ENCODE results near the gene TSPAN31.

TSPAN31 gene

DNA sequence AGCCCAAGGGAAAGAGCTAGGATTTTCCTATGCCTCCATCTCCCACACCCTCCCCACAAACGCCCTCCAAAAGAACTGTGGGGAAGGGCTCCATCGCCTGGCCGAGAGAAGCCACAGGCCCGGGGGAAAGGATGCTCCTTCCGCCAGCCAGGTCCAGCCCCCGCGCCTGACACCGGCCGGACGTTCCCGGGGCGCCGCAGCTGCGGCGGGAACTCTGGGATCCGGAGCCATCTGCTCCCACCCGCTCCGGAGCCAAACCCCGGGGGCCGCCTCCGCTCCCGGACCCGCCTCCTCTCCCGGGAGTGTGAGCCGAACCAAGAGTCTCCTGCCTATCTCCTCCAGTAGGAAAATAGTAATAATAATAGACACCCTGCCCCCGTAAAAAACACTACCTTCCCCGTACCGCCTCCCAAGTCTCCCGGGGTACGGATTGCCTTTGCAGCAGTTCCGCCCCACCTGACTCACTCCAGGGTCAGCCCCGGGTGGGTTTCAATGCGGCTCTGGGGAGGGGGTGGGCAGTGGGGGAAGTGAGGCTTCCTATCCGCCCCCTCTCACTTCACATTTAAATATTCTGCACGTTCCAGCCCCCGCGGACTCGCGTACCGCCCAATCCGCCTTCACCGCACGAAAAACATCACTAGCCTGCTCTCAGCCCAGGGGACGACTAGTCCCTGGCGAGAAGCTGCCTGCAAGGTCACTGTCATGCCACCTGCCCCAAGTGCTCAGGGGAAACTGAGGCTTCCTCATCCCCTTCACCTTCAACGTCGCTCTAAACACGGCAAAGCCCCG lies 8.7 kb upstream of the TSPAN31 start:
- Mint-ChIP-seq H3K27ac (no peak overlapping the region), H3K4me1 (ENCODE audit: low read depth) (peaks cover 20% of the 10 kb centered on the region), H3K4me3 (no peak overlapping the region)

DNA sequence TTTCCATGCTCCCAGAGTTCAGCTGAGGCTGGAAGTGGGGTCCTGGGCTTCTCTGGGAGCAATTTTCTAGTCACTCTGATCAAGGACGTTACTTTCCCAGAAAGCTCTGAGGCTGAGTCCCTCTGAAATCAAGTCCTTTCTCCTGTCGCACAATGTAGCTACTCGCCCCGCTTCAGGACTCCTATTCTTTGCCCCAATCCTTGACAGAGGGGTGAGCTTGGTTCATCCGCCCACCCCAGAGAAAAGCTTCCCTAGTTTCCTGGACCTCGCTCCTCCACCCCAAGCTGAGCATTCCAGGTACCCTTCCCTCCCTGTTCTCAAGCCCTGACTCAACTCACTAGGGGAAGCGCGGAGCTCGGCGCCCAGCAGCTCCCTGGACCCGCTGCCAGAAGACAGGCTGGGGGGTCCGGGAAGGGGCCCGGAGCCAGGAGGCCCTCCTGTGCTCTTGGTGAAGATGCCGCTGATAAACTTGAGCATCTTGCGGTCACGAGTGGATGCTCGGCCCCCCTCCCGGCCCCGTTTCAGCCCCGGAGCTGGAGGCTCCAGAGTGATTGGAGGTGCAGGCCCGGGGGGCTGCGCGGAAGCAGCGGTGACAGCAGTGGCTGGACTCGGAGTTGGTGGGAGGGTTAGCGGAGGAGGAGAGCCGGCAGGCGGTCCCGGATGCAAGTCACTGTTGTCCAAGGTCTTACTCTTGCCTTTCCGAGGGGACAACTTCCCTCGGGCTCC lies 7.9 kb upstream of the TSPAN31 start:
- no peaks in the 10 kb centered on the region for H3K27me3 Mint-ChIP-seq
- peaks cover 28% of the 10 kb centered on the region for H3K4me1 Mint-ChIP-seq (ENCODE audit: low read depth)
- no peak overlapping the region for H3K4me3 Mint-ChIP-seq
- H3K9me3 Mint-ChIP-seq = no peaks in the 10 kb centered on the region
- H3K36me3 Mint-ChIP-seq (ENCODE audit: low read depth) = peaks cover 52% of the 10 kb centered on the region
- intact Hi-C loops (cut with micrococcal nuclease) = no loop called here
- H3K27ac Mint-ChIP-seq = no peak overlapping the region

More for the DNA sequence above, 8.7 kb upstream of the TSPAN31 start:
- no peaks in the 10 kb centered on the region for H3K9me3 Mint-ChIP-seq
- peaks cover 60% of the 10 kb centered on the region for H3K36me3 Mint-ChIP-seq (ENCODE audit: low read depth)
- no peaks in the 10 kb centered on the region for H3K27me3 Mint-ChIP-seq
- intact Hi-C loops (cut with micrococcal nuclease) = no loop called here

DNA sequence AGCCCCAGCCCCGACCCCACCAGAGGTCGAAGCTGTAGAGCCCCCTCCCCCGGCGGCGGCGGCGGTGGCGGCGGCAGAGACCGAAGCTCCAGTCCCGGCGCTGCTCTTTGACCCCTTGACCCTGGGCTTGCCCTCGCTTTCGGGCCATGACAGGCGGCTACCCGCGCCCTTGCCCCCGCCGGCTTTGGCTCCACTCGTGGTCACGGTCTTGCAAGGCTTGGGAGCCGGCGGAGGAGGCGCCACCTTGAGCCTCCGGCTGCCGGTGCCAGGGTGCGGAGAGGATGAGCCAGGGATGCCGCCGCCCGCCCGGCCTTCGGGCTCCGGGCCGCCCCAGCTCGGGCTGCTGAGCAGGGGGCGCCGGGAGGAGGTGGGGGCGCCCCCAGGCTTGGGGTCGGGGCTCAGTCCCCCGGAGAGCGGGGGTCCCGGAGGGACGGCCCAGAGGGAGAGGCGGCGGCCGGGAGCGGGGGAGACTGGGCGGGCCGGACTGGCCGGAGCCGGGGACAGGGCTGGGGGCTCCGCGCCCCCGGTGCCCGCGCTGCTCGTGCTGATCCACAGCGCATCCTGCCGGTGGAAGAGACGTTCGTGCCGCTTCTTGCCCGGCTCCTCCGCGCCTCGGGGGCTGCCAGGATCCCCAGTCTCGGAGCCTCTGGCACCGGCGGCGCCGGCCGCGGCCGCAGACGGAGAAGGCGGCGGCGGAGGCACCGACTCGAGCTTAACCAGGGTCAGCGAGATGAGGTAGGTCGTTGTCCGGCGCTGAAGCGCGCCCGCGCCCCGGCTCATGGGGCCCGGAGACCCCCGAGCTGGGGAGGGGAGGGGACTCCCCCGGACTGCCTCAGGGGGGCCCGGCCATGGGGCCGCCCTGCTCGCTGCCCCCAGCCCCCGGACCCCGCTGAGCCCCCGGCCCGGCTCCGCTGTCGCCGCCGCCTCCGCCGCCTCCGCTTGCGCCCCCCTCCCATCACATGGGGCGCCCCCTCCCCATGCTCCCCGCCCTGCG lies 7.1 kb upstream of the TSPAN31 start:
- H3K4me1 Mint-ChIP-seq (ENCODE audit: low read depth) = peaks cover 35% of the 10 kb centered on the region

GRCh38 chr12:57738661-57739237 lies 6.1 kb upstream of the TSPAN31 start, which contains the start of gene AGAP2:
Gene AGAP2 (minus strand): TSS chr12:57738742. CDS start chr12:57738246, 496 bp downstream.
- no peaks in the 10 kb centered on the region for H3K27me3 Mint-ChIP-seq
- H3K4me3 Mint-ChIP-seq = no peak within 1 kb of the TSS
- H3K36me3 Mint-ChIP-seq (ENCODE audit: low read depth) = peaks cover 34% of the 10 kb centered on the region
- peaks cover 35% of the 10 kb centered on the region for H3K4me1 Mint-ChIP-seq (ENCODE audit: low read depth)
- H3K27ac Mint-ChIP-seq = no peak within 1 kb of the TSS
- H3K9me3 Mint-ChIP-seq = no peaks in the 10 kb centered on the region
- intact Hi-C loops (cut with micrococcal nuclease) = no loop called here

More for the DNA sequence above, 7.1 kb upstream of the TSPAN31 start:
- intact Hi-C loops (cut with micrococcal nuclease) = no loop called here
- Mint-ChIP-seq H3K27ac (no peak overlapping the region), H3K36me3 (ENCODE audit: low read depth) (peaks cover 44% of the 10 kb centered on the region), H3K4me3 (no peak overlapping the region), H3K27me3 (no peaks in the 10 kb centered on the region), H3K9me3 (no peaks in the 10 kb centered on the region)

DNA sequence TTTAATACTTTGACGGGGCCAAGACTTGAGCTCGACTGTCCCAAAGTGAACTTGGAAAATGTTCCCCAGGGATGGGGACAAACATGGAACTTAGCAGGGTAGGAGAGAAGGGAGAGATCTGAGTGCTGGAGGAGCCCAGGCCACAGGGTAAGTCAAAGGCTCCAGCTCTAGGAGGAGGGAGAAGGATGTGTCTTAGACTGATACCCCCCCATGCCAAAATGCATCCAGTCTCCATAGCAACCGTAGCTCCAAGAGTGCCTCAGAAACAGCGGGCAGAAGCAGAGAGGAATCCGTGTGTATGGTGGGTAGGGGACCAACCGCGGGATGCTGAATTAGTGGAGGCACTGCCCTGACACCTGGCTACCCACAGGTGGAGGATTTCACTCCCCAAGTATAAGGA lies 5.5 kb upstream of the TSPAN31 start:
- H3K9me3 Mint-ChIP-seq = no peaks in the 10 kb centered on the region
- peaks cover 27% of the 10 kb centered on the region for H3K36me3 Mint-ChIP-seq (ENCODE audit: low read depth)
- H3K27ac Mint-ChIP-seq = no peak overlapping the region
- H3K4me3 Mint-ChIP-seq = no peak overlapping the region
- peaks cover 41% of the 10 kb centered on the region for H3K4me1 Mint-ChIP-seq (ENCODE audit: low read depth)
- H3K27me3 Mint-ChIP-seq = no peaks in the 10 kb centered on the region
- intact Hi-C loops (cut with micrococcal nuclease) = no loop called here

- Mint-ChIP-seq H3K27me3 (no peaks in the 10 kb centered on the region), H3K4me3 (peak overlapping the region; percentile 10), H3K27ac (no peak overlapping the region), H3K9me3 (no peaks in the 10 kb centered on the region), H3K36me3 (ENCODE audit: low read depth) (peaks cover 24% of the 10 kb centered on the region), H3K4me1 (ENCODE audit: low read depth) (peaks cover 43% of the 10 kb centered on the region)
- intact Hi-C loops (cut with micrococcal nuclease) = loop anchor here (5.0 kb wide), 1 partner anchor 158 kb away; no protein-coding TSS in a partner anchor
Measured at GRCh38 chr12:57739914-57740538, 4.8 kb upstream of the TSPAN31 start.

DNA sequence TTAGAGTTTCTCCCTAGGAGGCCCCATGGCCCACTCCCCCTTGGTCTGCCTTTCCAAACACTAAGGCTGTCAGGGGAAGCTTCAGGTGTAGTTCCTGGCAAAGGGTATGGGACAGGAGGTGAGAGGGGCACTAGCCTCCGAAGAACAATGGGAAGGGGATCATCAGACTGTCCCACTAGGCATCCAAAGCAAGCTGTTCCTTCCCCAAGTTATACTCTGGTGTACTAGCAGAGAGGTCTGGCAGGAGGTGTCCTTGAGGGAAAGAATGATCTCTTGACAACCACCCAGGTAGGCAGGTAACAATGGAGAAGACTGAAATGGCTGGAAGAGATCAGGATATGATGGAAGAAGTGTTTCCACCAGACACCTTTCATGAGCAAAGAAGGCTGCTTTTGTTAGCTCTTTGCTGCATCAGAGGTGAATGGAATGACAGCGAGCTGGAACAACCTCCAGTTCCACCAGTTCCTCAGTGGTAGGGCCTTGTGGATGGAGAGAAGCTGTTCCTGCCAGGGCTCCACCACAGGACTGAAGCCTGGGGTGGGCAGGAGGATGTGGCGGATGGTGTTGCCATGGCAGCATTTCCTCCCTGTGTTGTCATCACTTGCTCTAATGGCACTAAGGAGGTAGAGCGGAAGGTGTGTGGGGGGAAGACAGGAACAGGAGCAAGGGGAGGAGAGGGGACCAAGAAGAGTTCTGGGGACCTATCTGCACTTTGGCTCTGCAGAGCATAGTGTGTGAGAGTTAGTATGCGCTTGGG lies 4.0 kb upstream of the TSPAN31 start:
- H3K36me3 Mint-ChIP-seq (ENCODE audit: low read depth) = peaks cover 25% of the 10 kb centered on the region
- H3K9me3 Mint-ChIP-seq = no peaks in the 10 kb centered on the region
- peak overlapping the region; percentile 84 for H3K27ac Mint-ChIP-seq
- H3K4me1 Mint-ChIP-seq (ENCODE audit: low read depth) = peaks cover 49% of the 10 kb centered on the region
- peak overlapping the region; percentile 85 for H3K4me3 Mint-ChIP-seq
- intact Hi-C loops (cut with micrococcal nuclease) = loop anchor here (5.0 kb wide), 1 partner anchor 159 kb away; no protein-coding TSS in a partner anchor
- H3K27me3 Mint-ChIP-seq = no peaks in the 10 kb centered on the region

GRCh38 chr12:57741413-57741789 lies 3.4 kb upstream of the TSPAN31 start:
- Mint-ChIP-seq H3K4me1 (ENCODE audit: low read depth) (peaks cover 55% of the 10 kb centered on the region), H3K4me3 (peak overlapping the region; percentile 85), H3K36me3 (ENCODE audit: low read depth) (peaks cover 26% of the 10 kb centered on the region), H3K9me3 (no peaks in the 10 kb centered on the region), H3K27ac (peak overlapping the region; percentile 84), H3K27me3 (no peaks in the 10 kb centered on the region)
- intact Hi-C loops (cut with micrococcal nuclease) = loop anchor here (5.0 kb wide), 1 partner anchor 159 kb away; no protein-coding TSS in a partner anchor

DNA sequence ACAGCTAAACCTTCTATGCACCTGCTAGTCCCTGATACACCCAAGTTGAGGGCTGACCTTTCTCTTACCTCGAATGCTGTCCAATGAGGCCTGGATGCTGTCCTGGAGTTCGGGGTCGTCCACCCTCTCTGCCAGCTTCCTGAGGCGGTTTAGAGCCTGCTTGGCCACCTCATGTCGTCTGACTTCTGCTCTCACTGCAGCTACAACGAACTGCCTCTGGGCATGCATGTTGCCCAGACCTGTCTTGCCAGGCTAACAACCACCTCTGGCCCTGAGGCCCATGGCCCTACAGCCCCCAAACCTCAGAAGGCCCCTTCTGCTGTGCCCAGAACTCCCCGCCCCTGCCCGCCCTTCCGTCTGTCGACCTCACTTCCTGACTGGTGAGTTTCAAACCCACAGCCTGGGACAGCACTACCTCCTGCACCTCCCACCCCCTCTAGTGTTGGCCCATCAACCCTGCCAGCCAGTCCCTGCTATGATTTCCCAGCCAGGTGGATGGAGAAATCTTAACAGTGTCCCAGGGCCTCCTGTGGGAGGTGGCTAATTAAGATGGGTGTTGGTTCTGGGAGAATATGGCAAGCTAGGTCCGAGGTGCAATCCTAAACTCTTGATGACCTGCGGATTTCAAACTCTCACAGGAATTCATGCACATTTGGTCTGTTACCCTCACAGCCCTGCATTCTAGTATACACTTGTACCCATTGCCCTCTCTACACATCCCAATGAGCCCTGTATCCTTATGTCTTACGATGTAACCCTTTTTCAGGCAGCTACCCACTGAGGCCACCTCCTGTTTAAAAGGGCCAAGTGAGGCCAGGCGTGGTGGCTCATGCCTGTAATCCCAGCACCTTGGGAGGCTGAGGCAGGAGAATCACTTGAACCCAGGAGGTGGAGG lies 2.7 kb upstream of the TSPAN31 start:
- peak overlapping the region; percentile 85 for H3K4me3 Mint-ChIP-seq
- peak overlapping the region; percentile 84 for H3K27ac Mint-ChIP-seq
- H3K9me3 Mint-ChIP-seq = no peaks in the 10 kb centered on the region
- H3K27me3 Mint-ChIP-seq = no peaks in the 10 kb centered on the region
- H3K4me1 Mint-ChIP-seq (ENCODE audit: low read depth) = peaks cover 62% of the 10 kb centered on the region
- H3K36me3 Mint-ChIP-seq (ENCODE audit: low read depth) = peaks cover 26% of the 10 kb centered on the region
- intact Hi-C loops (cut with micrococcal nuclease) = loop anchor here (5.0 kb wide), 1 partner anchor 160 kb away; no protein-coding TSS in a partner anchor

GRCh38 chr12:57743769-57744168 lies 1.1 kb upstream of the TSPAN31 start:
- intact Hi-C loops (cut with micrococcal nuclease) = loop anchor here (5.0 kb wide), 1 partner anchor 161 kb away; no protein-coding TSS in a partner anchor
- Mint-ChIP-seq H3K4me1 (ENCODE audit: low read depth) (peaks cover 65% of the 10 kb centered on the region), H3K36me3 (ENCODE audit: low read depth) (peaks cover 40% of the 10 kb centered on the region), H3K27ac (peak overlapping the region; percentile 99), H3K4me3 (peak overlapping the region; percentile 96), H3K27me3 (no peaks in the 10 kb centered on the region), H3K9me3 (no peaks in the 10 kb centered on the region)

DNA sequence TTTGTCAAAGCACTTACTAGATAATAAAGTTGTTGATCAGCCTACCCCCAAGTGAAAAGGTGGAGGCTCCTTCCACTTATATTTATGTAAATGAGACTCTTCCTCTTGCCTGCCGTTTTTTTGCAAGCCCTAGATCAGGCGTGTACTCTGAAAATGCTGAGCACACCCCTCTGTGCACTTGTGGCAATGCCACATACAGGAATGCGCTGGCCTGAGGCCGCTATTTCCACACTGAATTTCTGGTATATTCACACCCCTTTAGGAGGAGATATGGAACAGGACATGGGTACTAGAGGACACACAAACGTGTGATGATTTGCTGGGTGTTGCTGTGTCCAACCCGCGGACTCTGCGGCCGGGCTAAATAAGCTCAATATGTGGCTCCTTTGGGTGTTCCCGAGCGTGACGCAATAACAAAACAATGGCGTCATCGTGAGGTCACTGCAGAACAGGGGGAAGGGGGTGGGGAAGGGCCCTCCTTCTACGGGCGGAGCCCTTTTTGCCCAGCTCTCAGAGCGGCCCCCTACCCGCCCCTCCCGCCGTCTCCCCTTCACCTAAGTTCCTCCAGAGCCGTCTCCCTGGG lies 554 bp upstream of the TSPAN31 start:
- H3K9me3 Mint-ChIP-seq = no peaks in the 10 kb centered on the region
- intact Hi-C loops (cut with micrococcal nuclease) = loop anchor here (5.0 kb wide), 1 partner anchor 162 kb away; no protein-coding TSS in a partner anchor
- no peaks in the 10 kb centered on the region for H3K27me3 Mint-ChIP-seq
- H3K36me3 Mint-ChIP-seq (ENCODE audit: low read depth) = peaks cover 45% of the 10 kb centered on the region
- peak overlapping the region; percentile 99 for H3K27ac Mint-ChIP-seq
- H3K4me3 Mint-ChIP-seq = peak overlapping the region; percentile 96
- peaks cover 66% of the 10 kb centered on the region for H3K4me1 Mint-ChIP-seq (ENCODE audit: low read depth)
